SK-N-SH treated with all-trans-retinoic acid at 6 μM for 48 hours (cell line): ENCODE results near the gene GNG11.

Source experiments
- ARNTL ChIP-seq: fragments of 450-650 bp; formaldehyde crosslinking; IDR thresholded peaks from 2 replicates; pipeline ENCODE4 v1.5.0; 2020; ENCODE audit warnings: low read depth, mild to moderate bottlenecking, moderate library complexity, borderline replicate concordance
- RARB ChIP-seq: fragments of 250-450 bp; sonication (Bioruptor Pico); IDR thresholded peaks from 2 replicates; pipeline ENCODE4 v1.8.0; 2021; ENCODE audit warnings: mild to moderate bottlenecking, moderate library complexity
- TCF4 ChIP-seq: fragments of 250-450 bp; sonication (Bioruptor Pico); IDR thresholded peaks from 2 replicates; pipeline ENCODE4 v1.8.0; 2021; ENCODE audit warnings: mild to moderate bottlenecking, moderate library complexity, borderline replicate concordance
- TOX ChIP-seq: fragments of 250-450 bp; sonication (Bioruptor Pico); IDR thresholded peaks from 2 replicates; pipeline ENCODE4 v1.8.0; 2021; ENCODE audit warnings: mild to moderate bottlenecking, moderate library complexity, borderline replicate concordance
- ZFP30 ChIP-seq: fragments of 450-650 bp; formaldehyde crosslinking; IDR thresholded peaks from 2 replicates; pipeline ENCODE4 v1.5.0; 2022; ENCODE audit warnings: mild to moderate bottlenecking, moderate library complexity
- ZNF70 ChIP-seq: fragments of 450-650 bp; formaldehyde crosslinking; IDR thresholded peaks from 2 replicates; pipeline ENCODE4 v1.5.0; 2020; ENCODE audit warnings: mild to moderate bottlenecking, moderate library complexity
- ZNF8 ChIP-seq: fragments of 450-650 bp; formaldehyde crosslinking; IDR thresholded peaks from 2 replicates; pipeline ENCODE4 v1.5.0; 2020; ENCODE audit warnings: mild to moderate bottlenecking, moderate library complexity
- TF ChIP-seq, protein P1 (sequence below): fragments of 250-450 bp; sonication (Bioruptor Pico); IDR thresholded peaks from 2 replicates; pipeline ENCODE4 v1.5.0; 2020; ENCODE audit warnings: mild to moderate bottlenecking, moderate library complexity

DNA sequence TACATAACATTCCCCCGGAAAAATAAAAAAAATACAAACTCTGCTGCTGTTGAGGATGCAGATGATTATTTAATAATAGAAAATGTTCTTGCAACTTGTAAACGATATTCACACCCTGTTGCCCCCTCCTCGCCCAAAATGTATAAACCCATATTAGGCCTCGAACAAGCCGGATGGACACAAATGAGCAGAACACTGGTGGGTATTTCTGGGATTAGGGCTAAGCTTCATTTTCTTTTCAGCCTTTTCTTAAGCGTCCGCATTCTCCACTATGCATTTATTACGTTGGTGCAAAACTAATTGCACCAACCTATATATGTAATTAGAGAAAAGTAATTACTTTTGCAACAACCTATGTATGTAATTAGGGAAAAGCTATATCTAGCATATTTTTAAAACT lies 349 bp upstream of the GNG11 start:
- TF ChIP-seq ZNF70 (CRISPR knock-in tag) (no peak), ARNTL (CRISPR knock-in tag) (no peak), TOX (CRISPR knock-in tag) (no peak), ZFP30 (no peak; the same call in 1 of the 2 replicates), TCF4 (no peak), RARB (CRISPR knock-in tag) (no peak), ZNF8 (CRISPR knock-in tag) (no peak)
- TF ChIP-seq, protein P1, sequence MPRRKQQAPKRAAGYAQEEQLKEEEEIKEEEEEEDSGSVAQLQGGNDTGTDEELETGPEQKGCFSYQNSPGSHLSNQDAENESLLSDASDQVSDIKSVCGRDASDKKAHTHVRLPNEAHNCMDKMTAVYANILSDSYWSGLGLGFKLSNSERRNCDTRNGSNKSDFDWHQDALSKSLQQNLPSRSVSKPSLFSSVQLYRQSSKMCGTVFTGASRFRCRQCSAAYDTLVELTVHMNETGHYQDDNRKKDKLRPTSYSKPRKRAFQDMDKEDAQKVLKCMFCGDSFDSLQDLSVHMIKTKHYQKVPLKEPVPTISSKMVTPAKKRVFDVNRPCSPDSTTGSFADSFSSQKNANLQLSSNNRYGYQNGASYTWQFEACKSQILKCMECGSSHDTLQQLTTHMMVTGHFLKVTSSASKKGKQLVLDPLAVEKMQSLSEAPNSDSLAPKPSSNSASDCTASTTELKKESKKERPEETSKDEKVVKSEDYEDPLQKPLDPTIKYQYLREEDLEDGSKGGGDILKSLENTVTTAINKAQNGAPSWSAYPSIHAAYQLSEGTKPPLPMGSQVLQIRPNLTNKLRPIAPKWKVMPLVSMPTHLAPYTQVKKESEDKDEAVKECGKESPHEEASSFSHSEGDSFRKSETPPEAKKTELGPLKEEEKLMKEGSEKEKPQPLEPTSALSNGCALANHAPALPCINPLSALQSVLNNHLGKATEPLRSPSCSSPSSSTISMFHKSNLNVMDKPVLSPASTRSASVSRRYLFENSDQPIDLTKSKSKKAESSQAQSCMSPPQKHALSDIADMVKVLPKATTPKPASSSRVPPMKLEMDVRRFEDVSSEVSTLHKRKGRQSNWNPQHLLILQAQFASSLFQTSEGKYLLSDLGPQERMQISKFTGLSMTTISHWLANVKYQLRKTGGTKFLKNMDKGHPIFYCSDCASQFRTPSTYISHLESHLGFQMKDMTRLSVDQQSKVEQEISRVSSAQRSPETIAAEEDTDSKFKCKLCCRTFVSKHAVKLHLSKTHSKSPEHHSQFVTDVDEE (CRISPR knock-in tag) = no peak
